Right atrium auricular region (tissue), 2 donors: ENCODE data around the gene GMFB. TPM values are rescaled to one million over a fixed set of nuclear protein-coding genes. Genes with fewer than 3 reads are reported as not detected.

Source experiments
- DNase-seq: peaks from one replicate; pipeline ENCODE4 v3.0.0-alpha.2; 2019; ENCODE audit warnings: low spot score
- H3K27ac ChIP-seq, 2 donors: fragments of 200-600 bp; sonication (generic); 1 replicate in 1 of 2; 2 replicates in 1 of 2; pipeline ENCODE4 v1.5.1; 2016 to 2019
- H3K27me3 ChIP-seq, 2 donors: fragments of 200-600 bp; sonication (generic); one replicate each; pipeline versions ENCODE4 v1.5.1 to v1.6.0; 2017 to 2019
- H3K36me3 ChIP-seq: fragments of 200-600 bp; sonication (generic); one replicate; pipeline ENCODE4 v1.5.1; 2016
- H3K4me1 ChIP-seq, 2 donors: fragments of 200-600 bp; sonication (generic); one replicate each; pipeline versions ENCODE4 v1.5.1 to v1.6.0; 2017 to 2019
- H3K4me3 ChIP-seq, 2 donors: fragments of 200-600 bp; sonication (generic); 1 replicate in 1 of 2; 2 replicates in 1 of 2; pipeline ENCODE4 v1.5.1; 2017 to 2019; ENCODE audit warnings: mild to moderate bottlenecking in 1 of 2, moderate library complexity in 1 of 2
- H3K9me3 ChIP-seq, 2 donors: fragments of 200-600 bp; sonication (generic); one replicate each; pipeline ENCODE4 v1.5.1; 2019
- total RNA-seq, 2 donors: library from RNA; depleted of rRNA; stranded (reverse); fragments of >200 nt; gene quantifications; one replicate each; pipeline ENCODE4 v1.1.0, GENCODE V29; 2016
- TF ChIP-seq, protein P1 (sequence below), 2 donors: fragments of 200-600 bp; sonication (generic); IDR thresholded peaks; one replicate each; pipeline ENCODE4 v1.5.1; 2019; ENCODE audit warnings: antibody characterized with exemption in 2 of 2

Gene GMFB
- total RNA-seq, 2 donors from 2014 or later, result 28.0 to 29.4 TPM

GRCh38 chr14:54428527-54428926, 60.3 kb downstream of the GMFB start:
- H3K9me3 ChIP-seq, result no peaks in the 10 kb centered on the region
- H3K36me3 ChIP-seq, result peaks cover 43% of the 10 kb centered on the region
- no peaks in the 10 kb centered on the region for H3K27me3 ChIP-seq
- no peak for DNase-seq
- TF ChIP-seq, protein P1, sequence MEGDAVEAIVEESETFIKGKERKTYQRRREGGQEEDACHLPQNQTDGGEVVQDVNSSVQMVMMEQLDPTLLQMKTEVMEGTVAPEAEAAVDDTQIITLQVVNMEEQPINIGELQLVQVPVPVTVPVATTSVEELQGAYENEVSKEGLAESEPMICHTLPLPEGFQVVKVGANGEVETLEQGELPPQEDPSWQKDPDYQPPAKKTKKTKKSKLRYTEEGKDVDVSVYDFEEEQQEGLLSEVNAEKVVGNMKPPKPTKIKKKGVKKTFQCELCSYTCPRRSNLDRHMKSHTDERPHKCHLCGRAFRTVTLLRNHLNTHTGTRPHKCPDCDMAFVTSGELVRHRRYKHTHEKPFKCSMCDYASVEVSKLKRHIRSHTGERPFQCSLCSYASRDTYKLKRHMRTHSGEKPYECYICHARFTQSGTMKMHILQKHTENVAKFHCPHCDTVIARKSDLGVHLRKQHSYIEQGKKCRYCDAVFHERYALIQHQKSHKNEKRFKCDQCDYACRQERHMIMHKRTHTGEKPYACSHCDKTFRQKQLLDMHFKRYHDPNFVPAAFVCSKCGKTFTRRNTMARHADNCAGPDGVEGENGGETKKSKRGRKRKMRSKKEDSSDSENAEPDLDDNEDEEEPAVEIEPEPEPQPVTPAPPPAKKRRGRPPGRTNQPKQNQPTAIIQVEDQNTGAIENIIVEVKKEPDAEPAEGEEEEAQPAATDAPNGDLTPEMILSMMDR (IDR thresholded peaks at IDR 0.05), result no peak
- H3K4me3 ChIP-seq, result no peak overlapping the region
- peak overlapping the region; percentile 52 to 57 for H3K27ac ChIP-seq
- peaks cover 0 to 9% of the 10 kb centered on the region in 2 donors for H3K4me1 ChIP-seq

GRCh38 chr14:54427871-54428270, 60.9 kb downstream of the GMFB start:
- TF ChIP-seq, protein P1 (IDR thresholded peaks at IDR 0.05), result no peak
- Histone ChIP-seq H3K27me3 (no peaks in the 10 kb centered on the region), H3K4me1 (peaks cover 0 to 9% of the 10 kb centered on the region in 2 donors), H3K9me3 (no peaks in the 10 kb centered on the region), H3K27ac (peak overlapping the region; percentile 52 to 57), H3K4me3 (no peak overlapping the region), H3K36me3 (peaks cover 43% of the 10 kb centered on the region)
- DNase-seq, result no peak

DNA sequence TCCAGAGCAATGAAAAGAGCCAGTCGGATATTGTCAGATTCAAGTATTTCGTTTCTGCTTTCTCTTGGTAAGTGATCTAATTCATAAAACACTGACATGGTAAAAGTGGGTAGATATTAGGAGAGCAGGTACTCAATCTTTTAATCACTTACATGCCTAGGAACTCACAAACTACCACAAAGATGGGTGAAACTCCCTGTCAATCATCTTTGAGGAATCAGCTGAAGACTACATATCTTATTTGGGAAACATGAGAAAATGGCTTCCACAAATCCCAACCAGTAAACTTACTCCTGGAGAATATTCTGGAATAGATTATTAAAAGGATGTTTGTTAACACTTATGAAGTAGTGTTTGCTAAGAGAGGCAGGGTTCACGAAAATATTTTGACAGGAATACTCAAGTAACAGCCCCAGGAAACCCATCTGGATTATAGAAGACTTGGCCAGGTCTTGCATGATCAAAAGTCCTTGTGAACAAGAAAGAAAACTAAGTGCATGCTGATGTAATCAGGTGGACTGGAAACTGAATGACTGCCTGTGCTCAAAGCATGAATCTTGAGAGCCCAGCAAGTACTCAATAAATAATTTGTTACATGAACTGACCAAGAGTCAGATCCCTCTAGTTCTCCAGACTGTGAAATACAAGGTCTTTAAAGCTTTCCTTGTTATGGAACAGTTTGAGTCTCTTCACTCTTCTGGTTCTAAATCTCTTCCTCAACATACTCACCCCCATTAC, 63.1 kb downstream of the GMFB start:
- DNase-seq, result no peak
- no peak overlapping the region for H3K4me3 ChIP-seq
- no peaks in the 10 kb centered on the region for H3K9me3 ChIP-seq
- no peaks in the 10 kb centered on the region for H3K27me3 ChIP-seq
- H3K4me1 ChIP-seq, result peaks cover 0 to 3% of the 10 kb centered on the region in 2 donors
- H3K27ac ChIP-seq, result no peak overlapping the region
- H3K36me3 ChIP-seq, result peaks cover 43% of the 10 kb centered on the region
- TF ChIP-seq, protein P1 (IDR thresholded peaks at IDR 0.05), result no peak

GRCh38 chr14:54425068-54425467, 63.7 kb downstream of the GMFB start:
- Histone ChIP-seq H3K27ac (no peak overlapping the region), H3K36me3 (peaks cover 41% of the 10 kb centered on the region), H3K27me3 (no peaks in the 10 kb centered on the region)

More at GRCh38 chr14:54425068-54425467, 63.7 kb downstream of the GMFB start:
- no peak for DNase-seq
- TF ChIP-seq, protein P1 (IDR thresholded peaks at IDR 0.05), result no peak
- no peak overlapping the region for H3K4me3 ChIP-seq
- no peaks in the 10 kb centered on the region for H3K9me3 ChIP-seq
- peaks cover 0 to 8% of the 10 kb centered on the region in 2 donors for H3K4me1 ChIP-seq

Other genes with a start within 250 kb of the GMFB start
- gene CDKN3, start 92.0 kb downstream of the GMFB start, total RNA-seq, result 10 to 100 TPM in 1 of 2 donors, 1 to 10 TPM in 1; 3.6 to 11.1 TPM
- gene CNIH1, start 47.6 kb downstream of the GMFB start, total RNA-seq, result 100 to 1,000 TPM; 132 to 134 TPM
- 10 to 100 TPM; 12.4 to 17.4 TPM for gene CGRRF1, start 20.9 kb upstream of the GMFB start, total RNA-seq
- 100 to 1,000 TPM in 1 of 2 donors, 10 to 100 TPM in 1; 74.5 to 102 TPM for gene SAMD4A, start 78.1 kb upstream of the GMFB start, total RNA-seq